Metanephros (tissue), 1 donor: ENCODE results near the gene CA7. TPM values are rescaled to one million over a fixed set of nuclear protein-coding genes. Genes with fewer than 3 reads are reported as not detected.

ENCODE experiments used
- total RNA-seq: library from RNA; depleted of rRNA; stranded (reverse); fragments of >200 nt; gene quantifications from one replicate; pipeline ENCODE4 v1.2.3, GENCODE V29; 2014

Gene CA7
- 0.12 TPM for total RNA-seq

GRCh38 chr16:66844342-66845079, at the start of gene CA7:
Gene CA7, plus strand, starts transcription at chr16:66844414. Its CDS starts 74 bp downstream, at chr16:66844488.

GRCh38 chr16:66801320-66802105, 42.7 kb upstream of the CA7 start, which contains the start of gene TERB1:
Gene TERB1, minus strand, starts transcription at chr16:66801584. Its CDS starts 4,786 bp downstream, at chr16:66796798.

GRCh38 chr16:66830422-66831404, 13.5 kb upstream of the CA7 start, which contains the start of gene NAE1:
Gene NAE1, minus strand, starts transcription at chr16:66830976. Its CDS starts 77 bp downstream, at chr16:66830899.

GRCh38 chr16:66880288-66881013, 36.2 kb downstream of the CA7 start, which contains the start of gene PDP2:
Gene PDP2, plus strand, starts transcription at chr16:66880515. Its CDS starts 3,770 bp downstream, at chr16:66884285.

Other genes starting within 250 kb of the CA7 start
- 35.4 TPM for gene CMTM3, start 239.7 kb upstream of the CA7 start, total RNA-seq
- 89.0 TPM for gene CMTM4, start 147.7 kb upstream of the CA7 start, total RNA-seq
- 124 TPM for gene DYNC1LI2, start 92.8 kb upstream of the CA7 start, total RNA-seq
- gene TERB1, start 42.8 kb upstream of the CA7 start, total RNA-seq = not detected
- 43.7 TPM for gene NAE1, start 13.4 kb upstream of the CA7 start, total RNA-seq
- 13.1 TPM for gene PDP2, start 36.1 kb downstream of the CA7 start, total RNA-seq
- gene CDH16, start 74.5 kb downstream of the CA7 start, total RNA-seq = 479 TPM
- gene RRAD, start 81.1 kb downstream of the CA7 start, total RNA-seq = 21.4 TPM
- gene CIAO2B, start 90.0 kb downstream of the CA7 start, total RNA-seq = 77.7 TPM
- gene CES2, start 91.1 kb downstream of the CA7 start, total RNA-seq = 35.0 TPM
- gene CES3, start 116.9 kb downstream of the CA7 start, total RNA-seq = 3.1 TPM
- gene CES4A, start 144.2 kb downstream of the CA7 start, total RNA-seq = 6.5 TPM
- gene CBFB, start 184.7 kb downstream of the CA7 start, total RNA-seq = 69.7 TPM